ENCODE measurements around the gene MPND. TPM values are rescaled to one million over a fixed set of nuclear protein-coding genes. Genes with fewer than 3 reads are reported as not detected.

MPND gene
- total RNA-seq, 1 donor from 2014 or later: 25.2 TPM

DNA sequence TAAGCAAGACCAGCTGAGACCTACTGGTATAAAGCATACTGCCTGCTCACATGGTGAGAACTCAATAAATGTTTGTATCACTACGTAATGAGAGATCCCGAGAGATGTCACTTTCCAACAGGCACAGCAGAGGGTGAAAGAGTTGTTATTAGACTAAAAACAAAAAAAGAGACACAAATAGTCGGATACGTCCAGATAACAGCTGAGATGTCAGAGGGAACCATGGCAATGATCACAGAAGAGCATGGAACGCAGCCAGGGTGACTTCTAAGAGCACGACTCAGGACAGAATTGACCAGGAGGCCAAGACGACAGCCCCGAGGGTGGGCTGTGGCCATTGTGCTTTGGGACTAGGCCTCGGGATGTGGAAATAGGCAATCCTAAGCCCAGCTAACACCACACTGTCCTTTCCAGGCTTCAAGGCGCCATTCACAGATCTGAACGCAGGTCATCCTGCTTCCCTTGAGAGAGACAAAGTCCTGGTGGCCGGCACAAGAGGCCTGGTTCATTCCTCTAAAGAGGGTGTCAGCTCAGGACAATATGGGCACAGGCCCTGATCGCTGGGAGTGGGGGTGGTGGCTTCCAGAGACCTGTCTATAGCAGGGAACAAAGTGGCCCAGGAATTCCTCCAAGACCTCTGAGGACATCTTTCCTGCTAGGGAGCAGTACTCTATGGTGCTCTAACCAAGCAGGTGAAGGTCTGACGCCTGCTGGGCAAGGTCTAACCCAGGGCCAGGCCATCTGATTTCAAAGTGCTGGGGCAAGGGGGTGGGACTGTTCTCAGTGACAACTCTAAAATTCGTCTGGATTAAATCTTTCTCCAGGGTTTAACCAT, 53.8 kb downstream of the MPND start:
- H3K4me3 Mint-ChIP-seq: no peak overlapping the region

GRCh38 chr19:4399812-4400134, 56.4 kb downstream of the MPND start:
- ATAC-seq (ENCODE audit: low read depth) (peak; percentile 2), DNase-seq (no peak)
- POLR2A ChIA-PET: interaction anchor here (0.9 to 2.9 kb wide), 8 partner anchors 13 to 637 kb away, joined by 3 to 20 read pairs (median 4); partner anchors contain the start of gene MPND
- H3K36me3 Mint-ChIP-seq (ENCODE audit: low read depth): peaks cover 25% of the 10 kb centered on the region
- H3K9me3 Mint-ChIP-seq: no peaks in the 10 kb centered on the region
- CTCF ChIA-PET: interaction anchor here (1.0 to 1.8 kb wide), 8 partner anchors 9 to 133 kb away, joined by 3 to 31 read pairs (median 6); no protein-coding TSS in a partner anchor
- no peaks in the 10 kb centered on the region for H3K27me3 Mint-ChIP-seq
- peak overlapping the region; percentile 88 for H3K4me3 Mint-ChIP-seq
- TF ChIP-seq, protein P1, sequence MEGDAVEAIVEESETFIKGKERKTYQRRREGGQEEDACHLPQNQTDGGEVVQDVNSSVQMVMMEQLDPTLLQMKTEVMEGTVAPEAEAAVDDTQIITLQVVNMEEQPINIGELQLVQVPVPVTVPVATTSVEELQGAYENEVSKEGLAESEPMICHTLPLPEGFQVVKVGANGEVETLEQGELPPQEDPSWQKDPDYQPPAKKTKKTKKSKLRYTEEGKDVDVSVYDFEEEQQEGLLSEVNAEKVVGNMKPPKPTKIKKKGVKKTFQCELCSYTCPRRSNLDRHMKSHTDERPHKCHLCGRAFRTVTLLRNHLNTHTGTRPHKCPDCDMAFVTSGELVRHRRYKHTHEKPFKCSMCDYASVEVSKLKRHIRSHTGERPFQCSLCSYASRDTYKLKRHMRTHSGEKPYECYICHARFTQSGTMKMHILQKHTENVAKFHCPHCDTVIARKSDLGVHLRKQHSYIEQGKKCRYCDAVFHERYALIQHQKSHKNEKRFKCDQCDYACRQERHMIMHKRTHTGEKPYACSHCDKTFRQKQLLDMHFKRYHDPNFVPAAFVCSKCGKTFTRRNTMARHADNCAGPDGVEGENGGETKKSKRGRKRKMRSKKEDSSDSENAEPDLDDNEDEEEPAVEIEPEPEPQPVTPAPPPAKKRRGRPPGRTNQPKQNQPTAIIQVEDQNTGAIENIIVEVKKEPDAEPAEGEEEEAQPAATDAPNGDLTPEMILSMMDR (IDR thresholded peaks at IDR 0.05): no peak
- peak overlapping the region; percentile 81 for H3K27ac Mint-ChIP-seq
- intact Hi-C loops (cut with micrococcal nuclease): loop anchor here (1.0 to 10.0 kb wide), 9 partner anchors 20 to 892 kb away; partner anchors contain the start of genes APBA3, EEF2, FZR1 and MRPL54
- peaks cover 59% of the 10 kb centered on the region for H3K4me1 Mint-ChIP-seq

More for the DNA sequence above, 53.8 kb downstream of the MPND start:
- ATAC-seq (ENCODE audit: low read depth): no peak
- ChIA-PET POLR2A (no interaction called here), CTCF (interaction anchor here (1.3 kb wide), 1 partner anchor 21 kb away, joined by 4 read pairs; no protein-coding TSS in a partner anchor)
- TF ChIP-seq, protein P1 (IDR thresholded peaks at IDR 0.05): no peak
- H3K4me1 Mint-ChIP-seq: peaks cover 59% of the 10 kb centered on the region
- no peaks in the 10 kb centered on the region for H3K9me3 Mint-ChIP-seq
- H3K27ac Mint-ChIP-seq: no peak overlapping the region
- no peaks in the 10 kb centered on the region for H3K27me3 Mint-ChIP-seq
- intact Hi-C loops (cut with micrococcal nuclease): no loop called here
- DNase-seq: no peak
- H3K36me3 Mint-ChIP-seq (ENCODE audit: low read depth): peaks cover 33% of the 10 kb centered on the region

DNA sequence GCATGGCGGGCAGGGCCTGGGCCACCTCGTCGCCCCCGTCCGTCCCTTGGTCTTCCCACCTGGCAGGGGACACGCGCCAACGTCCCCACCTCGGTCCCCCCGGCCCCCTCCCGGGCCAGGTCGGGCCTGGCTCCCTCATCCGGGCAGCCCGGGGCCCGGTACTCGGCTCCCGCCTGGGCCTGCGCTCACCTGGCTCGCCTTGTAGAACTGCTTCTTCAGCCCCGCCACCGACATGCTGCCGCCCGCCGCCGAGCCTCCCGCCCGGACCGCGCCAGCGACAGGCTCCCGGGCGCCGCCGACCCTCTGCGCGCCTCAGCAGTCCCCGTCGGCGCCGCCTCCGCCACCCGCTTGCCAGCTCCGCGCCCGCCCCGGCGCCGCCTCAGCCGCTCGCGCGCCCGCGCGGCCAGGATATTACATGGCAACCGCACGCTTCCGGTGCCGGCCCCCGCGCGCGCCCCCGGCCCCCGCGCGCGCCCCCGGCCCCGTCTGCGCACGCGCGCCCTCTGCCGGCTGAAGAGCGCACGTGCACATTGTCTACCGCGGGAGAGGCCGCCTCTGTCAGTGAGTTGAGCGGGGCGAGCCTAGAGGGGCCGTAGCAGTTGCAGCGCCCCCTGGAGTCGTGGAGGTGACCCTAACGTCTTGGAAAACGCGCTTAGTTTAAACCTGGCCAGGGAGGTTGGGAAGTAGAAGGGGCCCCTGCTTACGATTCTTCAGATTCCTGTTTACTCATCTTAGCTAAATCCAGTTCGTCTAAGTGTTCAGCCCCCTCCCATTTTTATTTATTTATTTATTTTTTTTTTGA, 57.0 kb downstream of the MPND start, which contains the start of gene SH3GL1:
SH3GL1 (minus strand) TSS at position 413 of the 802 bp plus-strand sequence; CDS start at position 234, 179 bp downstream.
- intact Hi-C loops (cut with micrococcal nuclease): loop anchor here (1.0 to 10.0 kb wide), 9 partner anchors 21 to 893 kb away; partner anchors contain the start of genes APBA3, EEF2, FZR1 and MRPL54
- Mint-ChIP-seq H3K4me3 (peak within 1 kb of the TSS; percentile 88), H3K9me3 (no peaks in the 10 kb centered on the region), H3K27ac (peak within 1 kb of the TSS; percentile 91), H3K4me1 (peaks cover 59% of the 10 kb centered on the region), H3K36me3 (ENCODE audit: low read depth) (peaks cover 21% of the 10 kb centered on the region), H3K27me3 (no peaks in the 10 kb centered on the region)
- ChIA-PET POLR2A (interaction anchor here (0.5 to 2.9 kb wide), 11 partner anchors 13 to 1263 kb away, joined by 3 to 20 read pairs (median 4); partner anchors contain the start of genes MPND and YJU2), CTCF (interaction anchor here (1.0 to 1.8 kb wide), 8 partner anchors 10 to 133 kb away, joined by 3 to 31 read pairs (median 6); no protein-coding TSS in a partner anchor)
- TF ChIP-seq, protein P1 (IDR thresholded peaks at IDR 0.05): peak; percentile 58
- peak; percentile 65 for ATAC-seq (ENCODE audit: low read depth)
- peak; percentile 95 for DNase-seq

DNA sequence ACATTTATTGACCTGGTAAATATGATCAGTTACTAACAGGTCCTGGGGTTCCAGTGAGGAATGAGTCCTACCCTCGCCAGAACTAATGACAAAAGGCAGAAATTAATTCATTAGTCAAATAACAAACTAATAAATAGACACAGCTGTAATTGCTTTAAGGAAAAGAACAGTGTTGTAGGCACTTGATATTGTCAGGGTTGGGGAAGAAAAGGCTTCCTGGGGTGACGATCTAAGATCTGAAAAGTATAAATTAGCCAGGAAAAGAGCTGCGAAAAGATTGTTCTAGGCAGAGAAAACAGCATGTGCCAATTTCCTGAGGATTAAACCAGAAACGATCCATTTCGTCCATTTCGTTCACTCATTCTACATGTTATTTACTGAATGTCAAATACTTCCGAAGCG, 58.4 kb downstream of the MPND start:
- TF ChIP-seq, protein P1 (IDR thresholded peaks at IDR 0.05): no peak
- H3K4me1 Mint-ChIP-seq: peaks cover 58% of the 10 kb centered on the region

More for the DNA sequence above, 58.4 kb downstream of the MPND start:
- no peak for ATAC-seq (ENCODE audit: low read depth)
- H3K36me3 Mint-ChIP-seq (ENCODE audit: low read depth): peaks cover 9% of the 10 kb centered on the region
- peak overlapping the region; percentile 91 for H3K27ac Mint-ChIP-seq
- CTCF ChIA-PET: interaction anchor here (1.0 to 1.8 kb wide), 7 partner anchors 15 to 141 kb away, joined by 3 to 18 read pairs (median 4); no protein-coding TSS in a partner anchor
- POLR2A ChIA-PET: interaction anchor here (0.6 to 2.9 kb wide), 11 partner anchors 11 to 639 kb away, joined by 3 to 20 read pairs (median 4); partner anchors contain the start of genes HDGFL2, MPND, MRPL54 and YJU2
- DNase-seq: no peak
- H3K27me3 Mint-ChIP-seq: no peaks in the 10 kb centered on the region
- H3K4me3 Mint-ChIP-seq: peak overlapping the region; percentile 87
- intact Hi-C loops (cut with micrococcal nuclease): loop anchor here (1.0 to 10.0 kb wide), 10 partner anchors 29 to 894 kb away; partner anchors contain the start of genes APBA3, EEF2, FEM1A and FZR1
- H3K9me3 Mint-ChIP-seq: no peaks in the 10 kb centered on the region

Data from activated B cell treated with CpG ODN at 0.5 μM for 24 hours (primary cell).